Astrocyte (in vitro differentiated cells and primary cell): ENCODE results near the gene EPN3.

Source experiments
- CTCF ChIP-seq: IDR thresholded peaks from 2 replicates; pipeline ENCODE4 v1.5.1; 2011; ENCODE audit warnings: low read depth, mild to moderate bottlenecking, inconsistent platforms, low read length, moderate library complexity; ENCODE audit not compliant: insufficient read depth
- EZH2 ChIP-seq: IDR thresholded peaks from 2 replicates; pipeline ENCODE4 v1.6.1; 2012; ENCODE audit warnings: mild to moderate bottlenecking, low read length, inconsistent platforms; ENCODE audit not compliant: insufficient read depth

GRCh38 chr17:50547035-50547735 lies 14.7 kb downstream of the EPN3 start, which contains the start of gene SPATA20:
- peak; percentile 86 for TF ChIP-seq CTCF
- TF ChIP-seq EZH2, result no peak
